HCT116 (cell line): ENCODE measurements around the gene GSTM4. TPM values are rescaled to one million over a fixed set of nuclear protein-coding genes. Genes with fewer than 3 reads are reported as not detected.

Experiments
- ATAC-seq: fragments of 200-7000 bp; cut with Tn5 transposase; 2 replicates; pipeline ENCODE4 v1.9.1; 2020; ENCODE audit warnings: mild to moderate bottlenecking, moderate library complexity
- BruUV-seq: library from RNA; stranded (reverse); fragments of 400-500 nt; replicated peaks from 2 replicates; lab custom pipeline; 2021; lab: Mats Ljungman, UMichigan
- CTCF ChIA-PET: fragments of 300-600 bp; sonication (Branson Sonifier 250); formaldehyde crosslinking; loops from one replicate; lab custom pipeline; 2021; ENCODE audit warnings: antibody characterized with exemption; lab: Charles Lee
- POLR2A ChIA-PET: fragments of 300-600, 350-600 bp; sonication (Branson Sonifier 250); formaldehyde crosslinking; loops from one replicate; lab custom pipeline; 2021; ENCODE audit warnings: antibody characterized with exemption; lab: Charles Lee
- RAD21 ChIA-PET, 2 experiments: fragments of 300-600 bp; sonication (Branson Sonifier 250); formaldehyde crosslinking; loops; one replicate each; lab custom pipeline; 2023; ENCODE audit warnings: low total read pairs in 2 of 2; ENCODE audit not compliant: uncharacterized antibody in 2 of 2, unreplicated experiment in 2 of 2, low non-redundant PET in 1 of 2; lab: Charles Lee
- DNase-seq: peaks from one replicate; pipeline ENCODE4 v3.0.0-alpha.2; 2010; ENCODE audit warnings: low read depth, low spot score
- H2AFZ ChIP-seq: fragments of 200-600 bp; shearing (Covaris generic), sonication (generic); 2 replicates; pipeline ENCODE4 v1.6.1; 2017; ENCODE audit warnings: low read depth, mixed run types, mixed read lengths, antibody characterized with exemption, low read length; ENCODE audit not compliant: poor library complexity, severe bottlenecking
- H3K27ac ChIP-seq: 2 replicates; pipeline ENCODE4 v1.5.1; 2012; ENCODE audit warnings: low read depth, low read length
- H3K27me3 ChIP-seq: fragments of 200-600 bp; sonication (generic); 2 replicates; pipeline ENCODE4 v1.6.1; 2016; ENCODE audit warnings: mixed run types, low read length, mixed read lengths; ENCODE audit not compliant: insufficient read depth
- H3K36me3 ChIP-seq, 2 experiments: fragments of 200-500 bp in 1 of 2; fragments of 200-600 bp in 1 of 2; sonication (Bioruptor generic) in 1 of 2; sonication (generic) in 1 of 2; 2 replicates each; pipeline versions ENCODE4 v1.5.1 to v1.6.1; 2014 to 2016; ENCODE audit warnings: low read length in 2 of 2, inconsistent platforms in 1 of 2, mixed read lengths in 1 of 2, mixed run types in 1 of 2; ENCODE audit not compliant: insufficient read depth in 2 of 2, control insufficient read depth in 1 of 2
- H3K4me1 ChIP-seq, 2 experiments: fragments of 200-600 bp in 1 of 2; sonication (generic) in 1 of 2; 2 replicates each; pipeline versions ENCODE4 v1.5.1 to v1.6.1; 2012 to 2017; ENCODE audit warnings: low read length in 2 of 2, inconsistent platforms in 1 of 2, mild to moderate bottlenecking in 1 of 2, mixed read lengths in 1 of 2, mixed run types in 1 of 2, moderate library complexity in 1 of 2; ENCODE audit not compliant: insufficient read depth in 2 of 2, control insufficient read depth in 1 of 2
- H3K4me2 ChIP-seq: fragments of 200-600 bp; sonication (generic); 2 replicates; pipeline ENCODE4 v1.6.1; 2017; ENCODE audit warnings: mixed run types, low read length, mixed read lengths
- H3K4me3 ChIP-seq, 2 experiments: fragments of 200-600 bp in 1 of 2; sonication (generic) in 1 of 2; replicated peaks in 1 of 2; 2 replicates each; pipeline ENCODE4 v1.5.1; 2011 to 2016; ENCODE audit warnings: low read length in 2 of 2, control low read depth in 1 of 2, low read depth in 1 of 2, mild to moderate bottlenecking in 1 of 2, mixed read lengths in 1 of 2, mixed run types in 1 of 2
- H3K79me2 ChIP-seq: fragments of 200-600 bp; sonication (generic); 2 replicates; pipeline ENCODE4 v1.6.1; 2017; ENCODE audit warnings: mild to moderate bottlenecking, mixed run types, low read length, moderate library complexity, mixed read lengths; ENCODE audit not compliant: insufficient read depth
- H3K9ac ChIP-seq: fragments of 200-600 bp; sonication (generic); 2 replicates; pipeline ENCODE4 v1.6.1; 2016; ENCODE audit warnings: low read length, mixed read lengths
- H3K9me2 ChIP-seq: fragments of 200-600 bp; sonication (generic), shearing (Covaris generic); 2 replicates; pipeline ENCODE4 v1.6.1; 2017; ENCODE audit warnings: mixed run types, mild to moderate bottlenecking, moderate library complexity; ENCODE audit not compliant: insufficient read depth
- H3K9me3 ChIP-seq, 2 experiments: fragments of 200-500 bp in 1 of 2; fragments of 200-600 bp in 1 of 2; sonication (Bioruptor generic) in 1 of 2; sonication (generic) in 1 of 2; 2 replicates each; pipeline ENCODE4 v1.6.1; 2014 to 2017; ENCODE audit warnings: low read length in 2 of 2, mixed read lengths in 2 of 2, inconsistent platforms in 1 of 2, low read depth in 1 of 2, mild to moderate bottlenecking in 1 of 2, mixed run types in 1 of 2, moderate library complexity in 1 of 2; ENCODE audit not compliant: control insufficient read depth in 1 of 2, insufficient read depth in 1 of 2
- H4K20me1 ChIP-seq: fragments of 200-600 bp; sonication (generic), shearing (Covaris generic); 2 replicates; pipeline ENCODE4 v1.6.1; 2017; ENCODE audit warnings: mixed run types, mild to moderate bottlenecking, moderate library complexity; ENCODE audit not compliant: insufficient read depth
- CBX3 ChIP-seq: IDR thresholded peaks from 2 replicates; pipeline ENCODE4 v1.6.1; 2012; ENCODE audit warnings: low read depth
- CTCF ChIP-seq, 3 experiments: fragments of 200-600 bp in 1 of 3; sonication (generic) in 1 of 3; IDR thresholded peaks in 2 of 3; conservative IDR thresholded peaks in 1 of 3; 2 replicates each; pipeline ENCODE4 v1.5.1; 2012 to 2017; ENCODE audit warnings: low read depth in 2 of 3, low read length in 2 of 3, antibody characterized with exemption in 1 of 3, borderline replicate concordance in 1 of 3, control low read depth in 1 of 3, mild to moderate bottlenecking in 1 of 3, mixed read lengths in 1 of 3, mixed run types in 1 of 3, moderate library complexity in 1 of 3; ENCODE audit not compliant: insufficient read depth in 1 of 3
- MAX ChIP-seq: IDR thresholded peaks from 2 replicates; pipeline ENCODE4 v1.6.1; 2012
- POLR2AphosphoS5 ChIP-seq: IDR thresholded peaks from 2 replicates; pipeline ENCODE4 v1.6.1; 2011; ENCODE audit warnings: mild to moderate bottlenecking, low read depth, low read length, moderate library complexity
- intact Hi-C: fragments of 100-400 bp; cut with micrococcal nuclease; formaldehyde crosslinking; loops from 2 replicates; pipeline ENCODE4 v1.10.0; 2022
- total RNA-seq: library from RNA; stranded (reverse); gene quantifications from one replicate; pipeline ENCODE4 v1.2.1, GENCODE V29; 2021; ENCODE audit not compliant: unreplicated experiment

Gene GSTM4
- total RNA-seq, 1 experiment from 2014 or later: 15.9 TPM

- TF ChIP-seq CTCF (IDR thresholded peaks at IDR 0.05 in 2 of 3, conservative IDR thresholded peaks at IDR 0.05 in 1 of 3; ENCODE audit: borderline replicate concordance in 1 of 3, insufficient read depth in 1 of 3, low read depth in 2 of 3, low read length in 2 of 3) (no peak), MAX (peak; percentile 99)
Observed at GRCh38 chr1:109619576-109620400, 36.1 kb upstream of the GSTM4 start, which contains the start of the genes AMPD2 and GNAT2 (continued).

GRCh38 chr1:109620401-109620791, 35.5 kb upstream of the GSTM4 start:
- Histone ChIP-seq H3K4me2 (peak overlapping the region; percentile 100), H3K9me3 (no peaks in the 10 kb centered on the region), H3K27ac (peak overlapping the region; percentile 86), H3K9me2 (no peaks in the 10 kb centered on the region), H3K79me2 (peaks cover 53% of the 10 kb centered on the region), H4K20me1 (no peaks in the 10 kb centered on the region), H3K27me3 (no peaks in the 10 kb centered on the region), H3K9ac (peak overlapping the region; percentile 99), H3K4me1 (peaks cover 30 to 47% of the 10 kb centered on the region in 2 experiments; a peak in 3 of 4 replicates), H3K36me3 (no peaks in the 10 kb centered on the region), H3K4me3 (peak overlapping the region; percentile 88 to 95), H2AFZ (no peak overlapping the region)
- peak; percentile 58 for ATAC-seq
- DNase-seq: no peak
- intact Hi-C loops: no loop called here
- ChIA-PET RAD21 (no interaction called here), POLR2A (interaction anchor here (1.3 to 2.3 kb wide), 2 partner anchors 16 to 72 kb away, joined by 4 to 17 read pairs; partner anchors contain the start of gene GNAI3), CTCF (interaction anchor here (1.2 to 2.0 kb wide), 4 partner anchors 9 to 72 kb away, joined by 4 to 13 read pairs (median 8); partner anchors contain the start of gene GNAI3)
- TF ChIP-seq POLR2AphosphoS5: peak; percentile 22; the same call in 1 of the 2 replicates
- TF ChIP-seq CBX3: no peak
- no TSS peak for BruUV-seq
